Lower leg skin (tissue), 3 donors: Measurements from ENCODE around the gene ANO9.

ENCODE experiments used
- POLR2A ChIP-seq, 2 donors: fragments of 450-650 bp; IDR thresholded peaks; one replicate each; pipeline ENCODE4 v1.6.1; 2016 to 2017; ENCODE audit warnings: antibody characterized with exemption in 2 of 2, mild to moderate bottlenecking in 1 of 2, moderate library complexity in 1 of 2
- TF ChIP-seq, protein P1 (sequence below), 3 donors: fragments of 450-650 bp; IDR thresholded peaks; one replicate each; pipeline ENCODE4 v1.5.1; 2016; ENCODE audit warnings: antibody characterized with exemption in 3 of 3, mild to moderate bottlenecking in 3 of 3, moderate library complexity in 2 of 3

DNA sequence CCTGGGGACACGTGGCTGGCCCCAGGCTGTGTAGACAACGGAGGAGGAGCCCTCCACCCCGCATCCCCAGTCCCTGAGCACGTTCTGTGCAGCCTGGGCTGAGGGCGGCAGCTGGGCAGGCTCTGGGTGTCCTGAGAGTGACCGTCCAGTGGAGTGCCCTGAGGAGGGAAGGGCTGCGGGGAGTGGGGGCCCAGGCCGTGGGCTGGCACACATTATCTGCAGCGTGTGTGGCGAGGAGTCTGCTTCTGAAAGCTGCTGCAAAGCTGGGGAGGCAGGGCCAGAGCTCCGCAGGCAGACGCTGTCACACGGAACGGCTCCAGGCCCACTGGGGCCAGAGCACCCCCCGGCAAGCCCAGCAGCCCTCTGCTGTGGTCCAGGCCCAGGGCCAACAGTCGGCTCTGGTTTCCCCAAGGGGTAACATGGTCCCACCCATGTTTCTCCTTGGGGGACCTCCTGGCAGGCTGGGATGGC, 835 bp upstream of the ANO9 start:
- TF ChIP-seq, protein P1, sequence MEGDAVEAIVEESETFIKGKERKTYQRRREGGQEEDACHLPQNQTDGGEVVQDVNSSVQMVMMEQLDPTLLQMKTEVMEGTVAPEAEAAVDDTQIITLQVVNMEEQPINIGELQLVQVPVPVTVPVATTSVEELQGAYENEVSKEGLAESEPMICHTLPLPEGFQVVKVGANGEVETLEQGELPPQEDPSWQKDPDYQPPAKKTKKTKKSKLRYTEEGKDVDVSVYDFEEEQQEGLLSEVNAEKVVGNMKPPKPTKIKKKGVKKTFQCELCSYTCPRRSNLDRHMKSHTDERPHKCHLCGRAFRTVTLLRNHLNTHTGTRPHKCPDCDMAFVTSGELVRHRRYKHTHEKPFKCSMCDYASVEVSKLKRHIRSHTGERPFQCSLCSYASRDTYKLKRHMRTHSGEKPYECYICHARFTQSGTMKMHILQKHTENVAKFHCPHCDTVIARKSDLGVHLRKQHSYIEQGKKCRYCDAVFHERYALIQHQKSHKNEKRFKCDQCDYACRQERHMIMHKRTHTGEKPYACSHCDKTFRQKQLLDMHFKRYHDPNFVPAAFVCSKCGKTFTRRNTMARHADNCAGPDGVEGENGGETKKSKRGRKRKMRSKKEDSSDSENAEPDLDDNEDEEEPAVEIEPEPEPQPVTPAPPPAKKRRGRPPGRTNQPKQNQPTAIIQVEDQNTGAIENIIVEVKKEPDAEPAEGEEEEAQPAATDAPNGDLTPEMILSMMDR (IDR thresholded peaks at IDR 0.05): no peak
- TF ChIP-seq POLR2A (IDR thresholded peaks at IDR 0.05): no peak
